ENCODE measurements around the gene NKD2.
"Not testable (repeated sequence)": the region's sequence is repeated elsewhere in the genome, so short reads cannot be mapped to it uniquely, and the experiment has no call there.

NKD2 gene

GRCh38 chr5:1069720-1070088 lies 61.1 kb downstream of the NKD2 start:
- DNase-seq (ENCODE audit: low read depth), result no peak

- no peak for DNase-seq (ENCODE audit: low read depth)
These were observed 64.9 kb downstream of the NKD2 start for GRCh38 chr5:1073239-1074102.

GRCh38 chr5:1074226-1074625 lies 65.6 kb downstream of the NKD2 start:
- DNase-seq (ENCODE audit: low read depth), result no peak

- DNase-seq (ENCODE audit: low read depth), result no peak
These were observed 66.4 kb downstream of the NKD2 start for GRCh38 chr5:1074816-1075554.

GRCh38 chr5:1075555-1075881 lies 66.9 kb downstream of the NKD2 start:
- no peak for DNase-seq (ENCODE audit: low read depth)

- no peak for DNase-seq (ENCODE audit: low read depth)
These were observed 67.3 kb downstream of the NKD2 start for GRCh38 chr5:1075931-1076330.

GRCh38 chr5:1076406-1076805 lies 67.8 kb downstream of the NKD2 start:
- DNase-seq (ENCODE audit: low read depth), result no peak

GRCh38 chr5:1077026-1077425 lies 68.4 kb downstream of the NKD2 start:
- no peak for DNase-seq (ENCODE audit: low read depth)

- no peak for DNase-seq (ENCODE audit: low read depth)
These were observed 69.0 kb downstream of the NKD2 start for GRCh38 chr5:1077491-1078020.

- no peak for DNase-seq (ENCODE audit: low read depth)
These were observed 69.6 kb downstream of the NKD2 start for GRCh38 chr5:1078206-1078605.

- no peak for DNase-seq (ENCODE audit: low read depth)
These were observed 70.2 kb downstream of the NKD2 start for GRCh38 chr5:1078851-1079250.

- DNase-seq (ENCODE audit: low read depth), result no peak
These were observed 70.9 kb downstream of the NKD2 start for GRCh38 chr5:1079486-1079885.

- no peak for DNase-seq (ENCODE audit: low read depth)
These were observed 71.4 kb downstream of the NKD2 start for GRCh38 chr5:1079961-1080360.

GRCh38 chr5:1080432-1080831 lies 71.8 kb downstream of the NKD2 start:
- no peak for DNase-seq (ENCODE audit: low read depth)

- DNase-seq (ENCODE audit: low read depth), result no peak
These were observed 72.9 kb downstream of the NKD2 start for GRCh38 chr5:1081519-1081918.

GRCh38 chr5:1083026-1083425 lies 74.4 kb downstream of the NKD2 start:
- DNase-seq (ENCODE audit: low read depth), result not testable (repeated sequence)

GRCh38 chr5:1083823-1084605 lies 75.4 kb downstream of the NKD2 start:
- DNase-seq (ENCODE audit: low read depth), result no peak

GRCh38 chr5:1085391-1085790 lies 76.8 kb downstream of the NKD2 start:
- no peak for DNase-seq (ENCODE audit: low read depth)

GRCh38 chr5:1086137-1086536 lies 77.5 kb downstream of the NKD2 start:
- DNase-seq (ENCODE audit: low read depth), result no peak

- DNase-seq (ENCODE audit: low read depth), result no peak
These were observed 78.3 kb downstream of the NKD2 start for GRCh38 chr5:1086871-1087270.

- DNase-seq (ENCODE audit: low read depth), result no peak
These were observed 78.8 kb downstream of the NKD2 start for GRCh38 chr5:1087428-1087827.

GRCh38 chr5:1088031-1088430 lies 79.4 kb downstream of the NKD2 start:
- no peak for DNase-seq (ENCODE audit: low read depth)
